ENCODE measurements around the gene BPIFB6. TPM values are rescaled to one million over a fixed set of nuclear protein-coding genes. Genes with fewer than 3 reads are reported as not detected.

The BPIFB6 gene
- total RNA-seq, 3 donors from 2014 or later = not detected

DNA sequence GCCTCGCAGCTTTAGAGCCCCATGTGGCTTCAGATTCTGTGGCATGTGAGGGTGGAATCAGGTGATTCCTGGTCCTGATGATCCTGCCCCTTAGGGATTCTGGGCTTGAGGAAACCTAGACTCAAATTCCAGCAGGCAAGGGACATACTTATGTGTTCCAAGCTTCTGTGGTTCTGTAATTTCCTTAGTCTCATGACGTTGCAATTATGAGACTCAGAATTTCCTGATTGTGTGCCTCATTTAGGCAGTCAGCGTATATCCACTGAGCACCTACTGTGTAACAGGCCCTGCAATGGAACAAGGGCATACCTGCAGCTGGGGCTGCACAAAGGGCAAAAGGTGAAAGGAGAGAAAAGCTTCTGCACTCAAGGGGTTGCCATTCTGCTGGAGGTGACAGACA, 36.4 kb downstream of the BPIFB6 start:
- H3K4me3 Mint-ChIP-seq = no peak overlapping the region
- no peak for ATAC-seq
- DNase-seq = no peak
- H3K36me3 Mint-ChIP-seq (ENCODE audit: insufficient read depth) = no peaks in the 10 kb centered on the region
- H3K27me3 Mint-ChIP-seq (ENCODE audit: low read depth) = no peaks in the 10 kb centered on the region
- peaks cover 10% of the 10 kb centered on the region for H3K4me1 Mint-ChIP-seq (ENCODE audit: low read depth)
- H3K9me3 Mint-ChIP-seq = no peaks in the 10 kb centered on the region

DNA sequence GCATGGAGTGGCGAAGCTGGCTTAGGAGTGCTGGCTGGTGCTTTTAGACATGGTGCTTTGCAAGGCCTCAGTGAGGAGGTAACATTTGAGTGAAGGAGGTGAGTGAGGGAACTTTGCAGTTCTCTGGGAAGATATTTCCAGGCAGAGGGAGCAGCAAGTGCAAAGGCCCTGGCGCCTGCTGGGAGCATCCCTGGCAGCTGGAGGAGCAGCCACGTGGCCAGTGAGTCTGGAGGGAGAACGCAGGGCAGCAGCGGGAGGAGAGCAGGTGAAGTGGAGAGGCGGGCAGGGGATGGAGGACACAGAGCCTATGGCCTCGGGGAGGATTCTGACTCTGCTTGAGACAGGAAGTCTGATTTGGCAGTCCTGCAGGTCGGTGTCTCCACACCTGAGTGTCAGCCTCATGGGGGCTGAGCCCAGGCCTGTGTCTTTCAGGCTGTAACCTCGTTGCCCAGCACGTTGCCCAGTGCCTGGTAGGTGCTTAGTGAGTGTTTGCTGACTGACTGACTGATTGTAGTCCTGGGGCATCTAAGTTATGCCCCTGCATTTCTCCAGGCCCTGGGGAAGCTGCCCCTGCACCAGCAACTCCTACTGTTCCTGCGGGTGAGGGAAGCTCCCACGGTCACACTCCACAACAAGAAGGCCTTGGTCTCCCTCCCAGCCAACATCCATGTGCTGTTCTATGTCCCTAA, 36.9 kb downstream of the BPIFB6 start:
- no peak for ATAC-seq
- no peaks in the 10 kb centered on the region for H3K36me3 Mint-ChIP-seq (ENCODE audit: insufficient read depth)
- H3K9me3 Mint-ChIP-seq = no peaks in the 10 kb centered on the region
- H3K27me3 Mint-ChIP-seq (ENCODE audit: low read depth) = no peaks in the 10 kb centered on the region
- peaks cover 10% of the 10 kb centered on the region for H3K4me1 Mint-ChIP-seq (ENCODE audit: low read depth)
- no peak overlapping the region for H3K4me3 Mint-ChIP-seq
- DNase-seq = no peak

- H3K27me3 Mint-ChIP-seq (ENCODE audit: low read depth) = no peaks in the 10 kb centered on the region
- H3K9me3 Mint-ChIP-seq = no peaks in the 10 kb centered on the region
- DNase-seq (no peak), ATAC-seq (no peak)
- H3K36me3 Mint-ChIP-seq (ENCODE audit: insufficient read depth) = no peaks in the 10 kb centered on the region
- H3K4me1 Mint-ChIP-seq (ENCODE audit: low read depth) = peaks cover 10% of the 10 kb centered on the region
- H3K4me3 Mint-ChIP-seq = no peak overlapping the region
These were observed 38.2 kb downstream of the BPIFB6 start for GRCh38 chr20:33069673-33070072.

DNA sequence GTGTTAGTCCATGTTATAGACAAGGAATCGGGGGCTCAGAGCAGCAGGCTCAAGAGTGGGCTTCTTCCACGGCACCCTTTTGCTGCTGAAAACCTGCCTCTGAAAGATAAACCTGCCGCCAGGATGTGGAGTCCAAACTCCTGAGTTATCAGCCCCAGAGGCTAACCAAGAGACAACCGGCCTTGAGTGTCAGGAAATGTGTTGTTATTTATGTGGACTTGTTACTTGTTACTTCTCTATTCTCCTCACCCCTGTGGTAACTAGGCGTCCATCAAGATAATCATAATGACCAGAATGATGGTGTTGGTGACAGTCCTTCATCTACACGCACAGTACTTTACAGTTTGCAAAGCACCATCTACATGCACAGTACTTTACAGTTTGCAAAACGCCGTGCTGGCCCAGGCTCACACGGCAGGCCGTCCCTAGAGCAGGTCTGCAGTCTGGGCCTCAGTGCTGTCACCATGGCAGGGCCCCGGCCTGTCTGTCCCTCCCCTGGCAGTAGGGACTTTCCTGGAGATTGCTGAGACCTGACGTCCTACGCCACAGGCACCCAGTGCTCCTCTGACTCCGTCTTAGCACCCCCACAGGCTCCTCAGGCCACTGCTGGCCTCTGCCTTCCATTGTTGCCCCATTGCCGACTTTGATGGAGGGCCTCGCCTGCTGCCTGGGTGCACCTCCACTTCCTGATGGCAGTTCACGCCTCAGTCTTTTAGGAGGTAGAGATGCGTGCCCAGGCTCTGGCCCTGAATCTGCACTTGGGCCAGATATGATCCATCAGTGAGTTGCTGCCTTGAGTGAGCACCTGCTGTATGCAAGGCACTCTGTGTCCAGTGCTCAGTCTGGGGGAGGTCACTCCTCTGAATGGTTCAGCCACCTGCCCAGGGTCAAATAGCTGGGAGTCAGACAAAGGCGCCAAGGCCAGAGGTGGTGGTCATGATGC, 38.9 kb downstream of the BPIFB6 start:
- no peak overlapping the region for H3K4me3 Mint-ChIP-seq
- H3K4me1 Mint-ChIP-seq (ENCODE audit: low read depth) = peaks cover 10% of the 10 kb centered on the region
- no peak for ATAC-seq
- H3K36me3 Mint-ChIP-seq (ENCODE audit: insufficient read depth) = no peaks in the 10 kb centered on the region
- DNase-seq = no peak
- H3K9me3 Mint-ChIP-seq = no peaks in the 10 kb centered on the region
- H3K27me3 Mint-ChIP-seq (ENCODE audit: low read depth) = no peaks in the 10 kb centered on the region

- H3K27me3 Mint-ChIP-seq (ENCODE audit: low read depth) = no peaks in the 10 kb centered on the region
- H3K4me1 Mint-ChIP-seq (ENCODE audit: low read depth) = peaks cover 10% of the 10 kb centered on the region
- H3K36me3 Mint-ChIP-seq (ENCODE audit: insufficient read depth) = no peaks in the 10 kb centered on the region
- DNase-seq (no peak), ATAC-seq (no peak)
- no peak overlapping the region for H3K4me3 Mint-ChIP-seq
- H3K9me3 Mint-ChIP-seq = no peaks in the 10 kb centered on the region
These were observed 39.8 kb downstream of the BPIFB6 start for GRCh38 chr20:33071198-33071597.

- Mint-ChIP-seq H3K4me3 (no peak overlapping the region), H3K36me3 (ENCODE audit: insufficient read depth) (no peaks in the 10 kb centered on the region), H3K9me3 (no peaks in the 10 kb centered on the region), H3K4me1 (ENCODE audit: low read depth) (peaks cover 13% of the 10 kb centered on the region), H3K27me3 (ENCODE audit: low read depth) (no peaks in the 10 kb centered on the region)
- ATAC-seq (no peak), DNase-seq (no peak)
These were observed 40.9 kb downstream of the BPIFB6 start for GRCh38 chr20:33072362-33072761.

- peaks cover 11% of the 10 kb centered on the region for H3K4me1 Mint-ChIP-seq (ENCODE audit: low read depth)
- H3K4me3 Mint-ChIP-seq = no peak overlapping the region
- no peaks in the 10 kb centered on the region for H3K27me3 Mint-ChIP-seq (ENCODE audit: low read depth)
- H3K9me3 Mint-ChIP-seq = no peaks in the 10 kb centered on the region
- DNase-seq (no peak), ATAC-seq (no peak)
- no peaks in the 10 kb centered on the region for H3K36me3 Mint-ChIP-seq (ENCODE audit: insufficient read depth)
These were observed 41.4 kb downstream of the BPIFB6 start for GRCh38 chr20:33072813-33073212.

- Mint-ChIP-seq H3K4me1 (ENCODE audit: low read depth) (peaks cover 3% of the 10 kb centered on the region), H3K36me3 (ENCODE audit: insufficient read depth) (no peaks in the 10 kb centered on the region), H3K4me3 (no peak overlapping the region), H3K9me3 (no peaks in the 10 kb centered on the region), H3K27me3 (ENCODE audit: low read depth) (no peaks in the 10 kb centered on the region)
- no peak for ATAC-seq
- DNase-seq = no peak
These were observed 43.2 kb downstream of the BPIFB6 start for GRCh38 chr20:33074675-33075074.

DNA sequence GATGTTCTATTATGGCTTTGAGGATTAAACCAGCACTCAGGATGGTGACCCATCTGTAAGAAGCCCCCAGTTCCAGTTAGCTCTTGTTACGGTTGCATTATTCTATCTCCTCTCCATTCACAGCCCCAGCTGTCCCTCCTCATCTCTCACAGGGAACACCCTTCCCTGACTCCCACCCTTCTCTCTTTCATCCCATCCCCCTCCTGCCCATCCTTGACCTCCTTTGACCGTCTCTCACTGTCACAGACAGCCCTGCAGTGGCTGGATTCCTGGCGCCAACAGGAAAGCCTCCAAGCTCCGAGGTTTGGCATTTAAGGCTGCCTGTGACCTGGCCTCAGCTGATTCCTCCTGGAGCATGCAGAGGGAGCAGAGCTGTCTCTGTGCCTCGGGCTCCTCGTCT, 43.8 kb downstream of the BPIFB6 start:
- no peak overlapping the region for H3K4me3 Mint-ChIP-seq
- no peaks in the 10 kb centered on the region for H3K27me3 Mint-ChIP-seq (ENCODE audit: low read depth)
- H3K4me1 Mint-ChIP-seq (ENCODE audit: low read depth) = peaks cover 3% of the 10 kb centered on the region
- DNase-seq (no peak), ATAC-seq (no peak)
- no peaks in the 10 kb centered on the region for H3K9me3 Mint-ChIP-seq
- H3K36me3 Mint-ChIP-seq (ENCODE audit: insufficient read depth) = no peaks in the 10 kb centered on the region

GRCh38 chr20:33076662-33077372, 45.4 kb downstream of the BPIFB6 start:
- H3K4me3 Mint-ChIP-seq = no peak overlapping the region
- no peaks in the 10 kb centered on the region for H3K27me3 Mint-ChIP-seq (ENCODE audit: low read depth)
- H3K4me1 Mint-ChIP-seq (ENCODE audit: low read depth) = peaks cover 3% of the 10 kb centered on the region
- H3K9me3 Mint-ChIP-seq = no peaks in the 10 kb centered on the region
- DNase-seq (no peak), ATAC-seq (peak in 1 of 2 donors; percentile 43)
- H3K36me3 Mint-ChIP-seq (ENCODE audit: insufficient read depth) = no peaks in the 10 kb centered on the region

GRCh38 chr20:33079259-33079658, 47.8 kb downstream of the BPIFB6 start, which contains the start of gene BPIFB4:
Gene BPIFB4 (plus strand): TSS chr20:33079643. CDS start chr20:33081527, 1,884 bp downstream.
- H3K4me3 Mint-ChIP-seq = no peak within 1 kb of the TSS
- no peaks in the 10 kb centered on the region for H3K9me3 Mint-ChIP-seq
- no peaks in the 10 kb centered on the region for H3K36me3 Mint-ChIP-seq (ENCODE audit: insufficient read depth)
- H3K27me3 Mint-ChIP-seq (ENCODE audit: low read depth) = no peaks in the 10 kb centered on the region
- H3K4me1 Mint-ChIP-seq (ENCODE audit: low read depth) = peaks cover 3% of the 10 kb centered on the region
- no peak for DNase-seq
- ATAC-seq = no peak

DNA sequence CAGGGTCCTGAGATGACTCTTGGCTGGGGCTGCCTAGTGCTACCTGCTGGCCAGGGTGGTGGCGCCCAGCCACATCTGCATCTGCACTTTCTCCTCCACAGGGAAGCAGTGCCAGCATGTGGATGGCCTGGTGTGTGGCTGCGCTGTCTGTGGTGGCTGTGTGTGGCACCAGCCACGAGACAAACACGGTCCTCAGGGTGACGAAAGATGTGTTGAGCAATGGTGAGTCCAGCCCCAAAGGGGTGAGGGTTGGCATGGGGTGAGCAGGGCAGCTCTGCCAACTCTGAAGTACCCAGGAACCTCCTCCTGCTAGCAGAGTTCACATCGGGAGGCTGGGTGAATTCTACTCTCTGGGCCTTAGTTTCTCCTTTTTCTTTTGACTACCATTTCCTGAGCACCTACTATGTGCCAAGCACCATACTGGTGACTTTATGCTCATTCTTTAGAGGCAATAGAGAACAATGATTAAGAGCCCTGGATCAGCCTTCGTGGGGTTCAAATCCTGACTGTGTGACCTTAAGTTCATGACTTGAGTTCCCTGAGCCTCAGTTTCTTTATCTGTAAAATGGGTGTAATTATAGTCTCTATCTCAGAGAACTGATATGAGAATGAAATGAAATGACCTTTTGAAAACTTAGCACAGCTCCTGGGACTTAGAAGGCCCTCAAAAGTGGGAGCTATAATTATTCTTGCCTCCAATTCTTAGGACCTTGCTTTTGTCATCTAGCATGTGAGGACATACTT, 50.1 kb downstream of the BPIFB6 start:
- Mint-ChIP-seq H3K36me3 (ENCODE audit: insufficient read depth) (no peaks in the 10 kb centered on the region), H3K4me3 (no peak overlapping the region), H3K4me1 (ENCODE audit: low read depth) (peaks cover 3% of the 10 kb centered on the region), H3K27me3 (ENCODE audit: low read depth) (no peaks in the 10 kb centered on the region), H3K9me3 (no peaks in the 10 kb centered on the region)
- DNase-seq (no peak), ATAC-seq (no peak)

DNA sequence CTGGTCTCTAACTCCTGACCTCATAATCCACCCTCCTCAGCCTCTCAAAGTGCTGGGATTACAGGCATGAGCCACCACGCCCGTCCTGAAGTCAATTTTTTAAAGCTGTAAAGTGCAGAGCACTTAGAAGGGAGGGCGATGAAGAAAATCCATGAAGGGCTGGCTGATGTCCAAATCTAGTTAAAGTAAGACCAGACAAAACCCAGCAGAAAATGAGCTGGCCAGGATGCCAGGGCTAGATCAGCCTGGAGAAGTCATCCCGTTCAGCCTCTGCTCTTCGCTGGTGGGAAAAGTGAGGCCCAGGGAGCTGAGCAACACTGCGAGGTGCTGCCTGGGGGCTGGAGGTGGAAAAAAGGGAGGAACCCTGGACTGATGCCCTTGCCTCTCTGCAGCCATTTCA, 51.1 kb downstream of the BPIFB6 start:
- no peak for ATAC-seq
- H3K4me3 Mint-ChIP-seq = no peak overlapping the region
- no peaks in the 10 kb centered on the region for H3K27me3 Mint-ChIP-seq (ENCODE audit: low read depth)

More for the DNA sequence above, 51.1 kb downstream of the BPIFB6 start:
- no peaks in the 10 kb centered on the region for H3K4me1 Mint-ChIP-seq (ENCODE audit: low read depth)
- DNase-seq = no peak
- H3K9me3 Mint-ChIP-seq = no peaks in the 10 kb centered on the region
- no peaks in the 10 kb centered on the region for H3K36me3 Mint-ChIP-seq (ENCODE audit: insufficient read depth)
